Measurements from ENCODE around the gene NT5DC2. TPM values are rescaled to one million over a fixed set of nuclear protein-coding genes. Genes with fewer than 3 reads are reported as not detected.

NT5DC2 gene
- total and polyA plus RNA-seq, 2 of the 8 experiments (the other 6 are each of a cell fraction or from before 2014, with no cell fraction given): 331 to 477 TPM

DNA sequence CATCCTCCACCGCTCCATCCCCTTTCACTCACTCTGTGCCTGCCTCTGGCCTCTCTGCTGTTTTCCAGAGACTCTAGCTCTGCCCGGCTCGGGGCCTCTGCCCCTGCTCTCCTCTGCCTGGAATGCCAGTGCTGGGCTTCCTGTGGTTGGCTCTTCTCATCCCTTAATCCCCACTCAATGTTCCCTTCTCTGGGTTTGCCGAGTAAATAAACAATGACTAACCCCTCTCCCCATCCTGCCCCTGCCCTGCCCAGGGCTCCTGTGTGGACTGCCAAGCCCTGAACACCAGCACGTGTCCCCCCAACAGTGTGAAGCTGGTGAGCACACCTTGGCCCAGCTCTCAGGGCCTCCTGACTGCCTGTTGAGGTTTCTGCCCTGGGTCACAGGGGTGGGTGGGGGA is 26.3 kb downstream of the NT5DC2 start (continued):
- TF ChIP-seq, protein P1, sequence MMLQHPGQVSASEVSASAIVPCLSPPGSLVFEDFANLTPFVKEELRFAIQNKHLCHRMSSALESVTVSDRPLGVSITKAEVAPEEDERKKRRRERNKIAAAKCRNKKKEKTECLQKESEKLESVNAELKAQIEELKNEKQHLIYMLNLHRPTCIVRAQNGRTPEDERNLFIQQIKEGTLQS (IDR thresholded peaks at IDR 0.05; ENCODE audit: insufficient read depth, low read depth, low read length): no peak
- no peak for TF ChIP-seq TAF1 (IDR thresholded peaks at IDR 0.05; ENCODE audit: low read depth, low read length)
- TF ChIP-seq GABPA (IDR thresholded peaks at IDR 0.05; ENCODE audit: borderline replicate concordance, insufficient read depth, low read length): no peak
